Measurements from ENCODE around the gene IER3. TPM values are rescaled to one million over a fixed set of nuclear protein-coding genes. Genes with fewer than 3 reads are reported as not detected.
A peak's percentile ranks its signal among the peaks of the same experiment; 100 is the strongest.

Gene IER3
- total and polyA plus RNA-seq, 2 of the 8 experiments (the other 6 are each of a cell fraction or from before 2014, with no cell fraction given): 11.9 to 26.5 TPM

GRCh38 chr6:30719791-30720737 is 24.3 kb downstream of the IER3 start, which contains the start of gene TUBB (continued):
- TF ChIP-seq HDAC6 (IDR thresholded peaks at IDR 0.05; ENCODE audit: low read depth, low read length) (no peak), GTF2F1 (IDR thresholded peaks at IDR 0.05; ENCODE audit: borderline replicate concordance, low read depth, low read length) (peak; percentile 90; the same call in 1 of the 2 replicates), MAX (IDR thresholded peaks at IDR 0.05) (peak; percentile 87), SP4 (IDR thresholded peaks at IDR 0.05; ENCODE audit: low read length) (0 out of 2 replicates have a peak, but pooled peaks have one; percentile 68), BACH1 (IDR thresholded peaks at IDR 0.05; ENCODE audit: low read length) (0 out of 2 replicates have a peak, but pooled peaks have one; percentile 28), RNF2 (IDR thresholded peaks at IDR 0.05; ENCODE audit: borderline replicate concordance, low read depth, low read length, missing control alignments, poor library complexity, severe bottlenecking) (no peak), POLR2AphosphoS5 (IDR thresholded peaks at IDR 0.05; ENCODE audit: low read depth, low read length) (peak; percentile 98; the same call in 1 of the 2 replicates), SAP30 (IDR thresholded peaks at IDR 0.05; ENCODE audit: insufficient read depth, insufficient replicate concordance, low read length) (no peak), SIX5 (IDR thresholded peaks at IDR 0.05; ENCODE audit: low read depth, low read length) (peak; percentile 57), ZNF274 (IDR thresholded peaks at IDR 0.05; ENCODE audit: borderline replicate concordance, extremely low read depth, low read length) (no peak), SIRT6 (IDR thresholded peaks at IDR 0.05; ENCODE audit: low read length) (peak; percentile 22), POLR2A (IDR thresholded peaks at IDR 0.05; ENCODE audit: control extremely low read depth in 1 of 2, low read depth in 2 of 2, low read length in 2 of 2) (peak; percentile 88 to 91), BCL11A (IDR thresholded peaks at IDR 0.05; ENCODE audit: low read depth in 2 of 2, low read length in 2 of 2) (no peak)
